ENCODE measurements around the gene GPR158.

Gene GPR158

DNA sequence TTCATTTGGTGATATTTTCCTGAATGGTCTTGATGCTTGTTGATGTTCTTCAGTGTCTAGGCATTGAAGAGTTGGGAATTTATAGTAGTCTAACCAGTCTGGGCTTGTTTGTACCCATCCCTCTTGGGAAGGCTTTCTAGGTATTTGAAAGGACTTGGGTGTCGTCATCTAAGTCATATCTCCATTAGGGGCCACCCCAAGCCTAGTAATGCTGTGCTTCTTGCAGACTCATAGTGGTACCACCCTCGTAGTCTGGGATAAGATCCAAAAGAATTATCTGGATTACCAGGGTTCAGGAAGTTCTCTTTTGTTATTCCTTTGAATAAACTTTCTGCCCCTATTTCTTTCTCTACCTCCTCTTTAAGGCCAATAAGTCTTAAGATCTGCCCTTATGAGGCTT lies 439.9 kb downstream of the GPR158 start:
- no peak for DNase-seq

DNA sequence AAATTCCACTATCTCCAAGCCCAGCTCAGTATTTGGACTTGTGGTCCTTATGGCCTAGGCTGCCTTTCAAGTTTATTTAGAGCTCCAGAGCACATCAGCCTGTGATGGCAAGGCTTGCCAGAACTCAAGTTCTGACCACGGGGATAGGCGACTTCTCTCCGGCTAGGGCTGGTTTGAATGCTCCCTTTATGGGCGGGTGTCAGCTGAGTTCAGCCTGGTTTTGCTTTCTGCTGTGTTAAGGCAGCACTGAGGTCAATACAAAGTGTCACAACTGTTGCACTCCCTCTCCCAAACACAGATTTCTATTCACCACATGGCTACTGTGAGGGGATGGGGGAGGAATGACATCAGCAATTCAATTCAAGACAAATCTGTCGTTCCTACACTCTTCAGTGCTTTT lies 441.1 kb downstream of the GPR158 start:
- DNase-seq = no peak

DNA sequence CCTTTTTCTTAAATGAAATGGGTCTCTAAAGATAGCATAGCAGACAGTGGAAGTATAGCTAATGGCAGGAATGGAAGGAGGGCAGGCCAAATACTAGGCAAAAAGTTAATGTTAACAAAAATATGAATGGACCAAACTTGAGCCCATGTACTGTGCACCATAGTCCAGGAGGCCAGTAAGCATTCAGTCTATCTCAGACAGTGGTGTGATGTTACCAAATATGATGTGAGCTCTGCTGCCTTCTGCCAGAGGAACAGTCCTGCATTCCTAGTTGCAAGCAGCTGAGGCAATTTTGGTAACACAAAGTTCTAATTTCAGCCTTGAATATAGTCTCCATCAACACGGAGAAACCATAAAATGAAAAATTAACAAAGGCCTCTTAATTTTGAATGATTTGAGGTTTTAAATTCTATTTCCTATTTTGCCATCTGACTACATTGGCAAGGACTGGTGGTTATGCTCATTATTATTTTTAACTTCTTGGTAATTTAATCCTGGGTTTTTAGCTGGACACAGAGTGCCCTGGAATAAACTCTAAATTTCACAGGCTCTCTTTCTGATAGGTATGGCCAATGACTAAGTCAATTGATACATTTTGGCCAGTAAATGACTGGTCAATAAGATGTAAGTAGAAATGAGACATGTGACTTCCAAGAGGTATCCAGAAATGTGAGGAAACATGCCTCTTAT lies 442.2 kb downstream of the GPR158 start:
- DNase-seq = no peak

DNA sequence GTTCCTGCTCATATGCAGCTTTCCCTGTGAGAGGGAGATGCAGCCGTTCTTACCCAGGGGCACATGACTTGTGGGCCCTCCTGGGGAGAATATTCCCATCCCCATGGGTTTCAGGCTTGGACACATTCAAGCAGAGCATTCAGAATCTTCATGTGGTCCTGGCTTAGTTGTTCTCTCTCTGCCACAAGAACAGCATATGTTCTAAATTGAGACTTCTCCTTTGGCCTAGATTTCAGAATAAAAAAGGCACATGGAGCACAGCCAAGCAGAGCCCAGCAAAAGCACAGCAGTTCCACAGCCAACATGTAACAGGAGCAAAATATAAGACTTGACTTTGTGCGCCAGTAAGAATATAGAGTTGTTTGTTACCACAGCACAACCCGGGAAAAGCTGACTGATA lies 452.8 kb downstream of the GPR158 start:
- DNase-seq = no peak

DNA sequence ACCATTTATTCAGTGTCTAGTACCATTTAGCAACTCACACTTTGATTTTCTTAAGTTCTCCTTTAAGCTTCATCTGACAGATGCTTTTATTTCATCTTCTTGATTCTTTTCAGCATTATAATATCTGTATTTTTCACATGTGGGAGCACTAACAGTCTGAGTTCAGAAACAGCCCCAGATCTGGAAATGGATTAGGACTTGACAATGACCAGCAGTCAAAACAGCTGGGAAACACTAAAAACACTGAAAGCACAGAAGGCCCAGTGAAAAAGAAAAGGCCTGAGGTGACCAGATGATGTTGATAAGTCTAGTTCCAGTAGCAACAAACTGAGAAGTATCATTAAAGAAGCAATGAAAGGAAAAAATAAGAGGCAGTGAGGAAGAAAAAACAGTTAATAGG lies 454.5 kb downstream of the GPR158 start:
- no peak for DNase-seq

DNA sequence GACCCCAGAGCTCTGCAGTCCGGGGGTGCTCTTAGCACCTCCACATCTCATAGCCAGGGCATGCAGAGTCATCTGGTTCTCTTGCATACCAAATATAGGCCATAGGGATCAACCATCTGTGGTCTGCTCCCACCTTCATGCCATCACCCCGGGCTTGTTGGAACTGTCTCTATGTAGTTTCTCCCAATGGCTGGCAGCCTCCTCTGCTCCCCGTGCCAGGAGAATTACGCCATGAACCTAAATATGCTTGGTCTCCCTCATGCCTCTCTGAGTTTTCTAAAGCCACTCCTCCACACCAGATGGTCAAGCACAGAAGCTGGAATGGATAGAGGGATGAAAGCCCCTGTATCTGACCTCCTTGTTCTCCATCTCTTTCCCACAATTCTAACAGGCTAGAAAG lies 456.7 kb downstream of the GPR158 start:
- no peak for DNase-seq

DNA sequence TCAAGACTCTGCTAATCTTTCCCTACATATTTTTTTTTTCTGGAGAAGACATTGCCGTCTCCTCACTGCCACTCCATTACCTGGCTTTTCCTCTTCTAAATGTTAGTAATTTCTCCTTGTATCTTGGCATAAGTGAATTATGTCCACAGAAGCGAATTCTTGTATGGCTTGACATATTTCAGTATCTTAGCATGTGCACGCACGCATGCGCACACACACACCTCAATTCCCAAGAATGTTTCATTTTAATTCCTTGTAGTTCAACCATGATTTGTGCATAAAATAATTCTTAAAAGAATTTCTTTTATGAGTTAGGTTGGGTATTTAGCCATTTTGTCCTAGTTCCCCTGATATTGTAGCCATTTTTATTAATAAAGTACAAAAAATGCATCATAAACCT lies 458.0 kb downstream of the GPR158 start:
- no peak for DNase-seq

DNA sequence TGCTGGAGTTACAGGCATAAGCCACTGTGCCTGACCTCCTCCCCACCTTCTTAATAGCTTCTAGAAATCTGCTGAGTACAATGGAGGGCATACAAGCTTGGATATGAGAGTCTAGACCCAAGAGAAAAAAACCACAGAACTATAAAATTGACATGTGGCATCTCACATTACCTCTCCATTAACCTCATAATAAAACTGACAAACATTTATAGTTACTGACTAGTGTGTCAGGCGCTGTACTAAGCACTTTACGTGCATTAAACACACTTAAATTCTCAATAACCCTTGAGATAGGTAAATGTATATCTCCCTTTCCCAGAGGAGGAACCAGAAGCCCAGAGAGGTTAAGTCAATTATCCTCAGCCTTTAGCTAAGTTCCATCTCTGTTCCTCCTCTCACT lies 458.7 kb downstream of the GPR158 start:
- no peak for DNase-seq

DNA sequence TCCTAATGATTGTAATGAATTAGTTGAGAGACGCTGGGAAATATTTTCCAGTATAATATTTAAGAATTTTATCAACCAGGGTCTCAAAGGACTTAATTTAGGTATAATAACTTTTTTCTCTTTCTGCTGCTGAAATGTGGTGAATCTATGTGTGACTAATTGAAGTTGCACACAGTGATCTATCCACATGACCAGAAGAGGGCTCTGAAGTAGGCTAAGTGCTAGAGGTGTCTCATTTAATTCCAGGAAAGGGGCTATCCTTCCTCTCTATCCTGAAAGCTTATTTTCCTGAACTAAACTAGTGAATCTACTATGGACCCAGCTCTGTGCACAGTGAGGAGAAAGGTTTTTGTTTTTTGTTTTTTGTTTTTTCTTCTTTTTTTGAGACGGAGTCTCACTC lies 464.8 kb downstream of the GPR158 start:
- no peak for DNase-seq

DNA sequence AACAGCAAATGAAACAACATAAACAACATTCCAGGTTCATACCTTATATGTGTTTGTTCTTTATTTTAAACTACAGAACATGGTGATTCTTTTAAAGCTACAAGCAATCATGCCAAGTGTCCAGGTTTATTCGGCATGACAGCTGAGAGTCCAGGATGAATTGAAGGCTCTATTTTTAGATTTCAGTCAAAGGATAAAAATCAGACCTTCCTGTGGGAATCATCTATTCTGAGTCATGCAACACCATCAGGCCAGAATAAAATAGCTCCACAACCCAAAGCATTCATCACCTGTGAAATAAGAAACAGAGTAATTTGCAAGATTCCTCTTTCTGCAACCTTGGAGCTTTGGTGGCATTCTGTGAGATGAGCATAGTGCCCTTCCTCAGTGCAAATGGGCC lies 466.8 kb downstream of the GPR158 start:
- no peak for DNase-seq

DNA sequence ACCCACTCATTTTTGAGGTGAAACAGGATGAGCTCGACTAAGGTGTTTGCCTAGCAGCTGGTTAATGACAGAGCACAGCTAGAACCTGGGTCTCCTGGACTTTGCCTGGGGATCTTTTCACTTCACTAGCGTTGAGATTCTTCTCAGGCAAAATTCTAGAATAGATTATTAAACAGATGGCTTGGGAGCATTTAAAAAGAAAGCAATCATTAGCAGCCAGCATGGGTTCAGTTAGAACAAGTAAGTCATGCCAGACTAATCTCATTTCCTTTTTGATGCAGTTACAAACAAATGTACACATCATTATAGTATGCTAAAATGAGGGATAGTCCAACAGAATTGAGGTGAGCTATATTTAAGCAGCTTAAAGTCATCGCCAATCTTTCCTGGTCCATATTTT lies 467.9 kb downstream of the GPR158 start:
- DNase-seq = no peak

DNA sequence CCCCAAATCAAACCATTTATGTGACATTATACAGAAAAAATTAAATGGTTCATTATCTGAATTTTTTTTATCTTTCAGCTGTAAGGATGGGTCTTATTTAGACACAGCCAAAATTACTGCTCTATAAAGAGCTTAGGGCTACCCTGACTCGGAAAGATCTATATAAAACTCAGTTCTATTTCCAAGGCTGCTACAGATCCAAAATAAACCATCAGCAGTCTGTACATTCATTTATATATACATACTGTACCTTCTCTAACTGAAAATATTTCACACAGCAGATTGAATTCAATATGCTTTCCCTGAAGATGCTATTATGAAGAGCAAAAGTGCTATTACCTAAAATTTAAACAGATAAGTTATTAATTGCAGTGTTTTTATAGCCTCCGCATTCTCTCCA lies 471.6 kb downstream of the GPR158 start:
- no peak for DNase-seq

DNA sequence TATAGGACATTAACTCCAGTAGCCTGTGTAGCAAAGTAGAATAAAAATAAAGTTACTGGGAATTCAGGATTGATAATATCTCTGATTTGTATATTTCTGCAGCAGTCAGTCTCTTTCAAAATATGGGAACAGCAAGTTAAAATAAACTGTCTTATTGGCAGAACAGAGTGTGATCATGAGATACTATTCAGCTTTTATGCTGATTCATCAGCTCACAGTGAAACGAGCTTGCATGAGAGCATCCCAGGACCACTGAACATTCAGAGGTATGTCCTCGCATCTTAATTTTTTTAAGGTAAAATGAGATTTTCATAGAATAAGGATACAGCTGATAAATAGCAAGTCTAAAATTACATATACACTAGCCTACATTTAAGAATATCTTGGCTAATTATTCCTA lies 476.7 kb downstream of the GPR158 start:
- no peak for DNase-seq
